HG02763 (cell line): ENCODE data around the gene BNC2.
"Not testable (repeated sequence)": the region's sequence is repeated elsewhere in the genome, so short reads cannot be mapped to it uniquely, and the experiment has no call there.

Source experiments
- ATAC-seq: cut with Tn5 transposase; IDR thresholded peaks from one replicate; pipeline ENCODE4 v1.9.1; 2021; ENCODE audit warnings: mild to moderate bottlenecking, moderate library complexity; ENCODE audit not compliant: unreplicated experiment

The BNC2 gene

DNA sequence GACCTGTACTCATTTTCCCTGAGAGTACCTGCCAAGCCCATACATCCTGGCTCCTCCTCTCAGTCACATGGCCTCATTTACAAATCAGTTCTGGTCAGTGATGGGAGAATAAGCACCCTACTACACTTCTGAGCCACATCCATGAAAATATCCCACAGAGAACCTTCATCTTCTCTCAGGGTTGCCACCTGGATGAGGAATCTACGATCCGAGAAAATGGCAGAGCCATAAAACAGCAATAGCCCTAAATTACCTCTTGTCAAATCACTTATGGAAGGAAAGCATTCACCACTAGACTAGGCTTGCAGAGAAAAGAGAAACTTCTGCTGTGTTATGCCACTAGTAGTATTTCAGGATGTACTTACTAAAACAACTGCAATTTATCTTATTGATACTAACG is 324.8 kb downstream of the BNC2 start:
- ATAC-seq = no peak

DNA sequence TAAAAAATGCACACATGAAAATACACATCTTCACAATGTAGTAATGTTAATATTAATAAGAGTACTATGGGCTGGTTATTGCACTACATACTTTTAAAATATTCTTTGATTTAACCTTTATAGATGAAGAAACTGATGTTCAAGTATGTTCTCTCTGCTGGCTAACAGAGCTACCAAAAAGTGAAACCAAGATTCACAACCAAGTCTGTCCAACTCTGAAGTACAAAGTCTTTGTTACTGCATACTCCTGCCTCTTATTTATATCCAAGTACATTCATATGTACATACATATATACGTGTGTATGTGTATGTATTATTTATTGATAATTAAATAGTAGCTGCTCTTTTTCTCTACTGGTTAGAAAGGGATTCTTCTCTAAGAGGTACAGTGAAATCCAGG is 325.6 kb downstream of the BNC2 start:
- no peak for ATAC-seq

DNA sequence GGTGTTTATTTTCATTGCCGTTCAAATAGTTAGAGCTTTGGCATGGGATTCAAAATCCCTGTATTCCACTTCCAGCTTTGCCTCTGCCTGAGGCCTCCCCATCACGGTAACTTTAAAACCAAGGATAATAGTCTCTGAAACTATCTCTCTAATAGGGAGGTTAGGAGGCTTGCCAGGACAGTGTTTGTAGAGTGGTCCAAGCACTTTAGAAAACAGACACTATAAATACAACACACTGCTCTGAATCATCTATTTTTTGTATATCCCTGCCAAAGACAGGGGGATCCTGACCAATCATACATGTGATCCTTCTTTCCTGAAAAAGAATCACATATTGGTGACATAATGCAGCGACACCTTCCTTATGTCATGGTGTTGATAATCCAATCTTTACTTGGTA is 326.8 kb downstream of the BNC2 start:
- no peak for ATAC-seq

DNA sequence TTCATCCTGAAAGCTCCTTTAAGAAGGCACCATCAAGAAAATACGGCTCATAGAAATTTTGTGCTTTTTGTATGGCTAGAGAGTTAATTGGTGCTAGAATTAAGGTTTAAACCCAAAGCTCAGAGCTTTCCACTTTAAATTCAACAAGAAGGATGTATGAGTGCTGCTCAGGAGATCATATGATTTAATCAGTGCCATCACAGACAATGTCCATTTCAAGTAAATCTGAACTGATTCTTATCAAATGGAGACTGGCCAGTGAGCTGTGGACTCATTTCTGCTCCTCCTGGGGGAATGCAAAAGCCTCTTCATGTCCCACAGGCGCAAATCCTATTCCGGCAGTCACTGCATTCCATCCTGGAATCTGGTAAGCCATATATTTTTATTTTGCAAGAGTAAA is 327.2 kb downstream of the BNC2 start:
- ATAC-seq = no peak

DNA sequence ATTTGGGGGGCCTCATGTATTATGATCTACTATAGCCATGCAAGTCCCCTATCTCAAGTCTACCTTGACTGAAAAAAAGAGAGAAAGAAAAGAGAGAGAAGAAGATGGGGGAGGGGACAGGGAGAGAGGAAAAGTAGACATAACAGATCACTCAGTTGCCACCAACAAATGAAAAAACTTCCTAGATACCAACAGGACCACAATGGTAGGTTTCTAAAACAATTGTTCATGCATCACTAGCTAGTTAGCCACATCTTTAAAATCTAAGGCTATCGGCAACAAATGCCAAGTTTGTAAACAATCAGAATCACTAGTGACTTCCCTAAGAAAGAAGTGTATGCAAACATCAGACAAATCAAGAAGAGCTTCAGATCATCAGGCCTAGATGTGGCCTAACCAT is 328.2 kb downstream of the BNC2 start:
- no peak for ATAC-seq

DNA sequence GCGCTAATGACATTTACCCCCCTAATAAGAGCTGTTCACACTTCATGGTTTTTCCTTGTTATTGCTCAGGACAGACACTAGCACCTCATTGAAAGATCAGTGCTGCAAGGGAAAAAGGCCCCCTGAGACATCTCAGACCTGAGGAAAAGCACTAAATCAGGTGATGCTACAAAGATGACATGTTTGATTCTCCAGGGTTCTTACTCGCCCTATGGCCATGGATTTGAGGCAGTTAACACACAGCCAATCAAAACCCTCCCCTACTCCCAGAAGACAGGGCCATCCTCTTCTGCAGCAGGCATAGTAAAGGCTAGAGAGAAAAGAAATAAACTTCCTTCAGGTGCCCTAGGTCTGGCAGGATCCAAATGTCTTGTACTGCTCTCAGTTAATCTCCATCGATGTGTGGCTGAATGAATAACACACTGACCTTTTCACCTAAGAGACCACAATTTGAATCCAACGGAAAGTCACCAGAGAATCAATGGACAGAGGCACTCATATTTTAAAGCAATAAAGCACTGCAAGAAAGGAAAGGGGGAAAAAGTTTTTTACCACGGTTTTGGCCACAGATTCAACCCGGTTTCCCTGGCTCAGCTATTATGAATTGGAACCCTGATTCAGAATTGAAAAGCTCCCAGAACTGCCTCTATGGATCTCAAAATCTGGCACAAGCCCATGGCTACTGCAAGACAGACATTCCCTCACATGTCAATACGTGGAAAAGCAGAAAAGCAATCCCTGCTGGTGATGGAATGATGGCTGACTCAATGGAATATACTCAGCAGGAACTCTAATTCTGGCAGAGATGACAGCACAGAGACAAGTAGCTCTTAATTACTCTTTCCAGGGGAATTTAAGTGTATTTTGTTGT is 329.5 kb downstream of the BNC2 start:
- ATAC-seq = no peak

DNA sequence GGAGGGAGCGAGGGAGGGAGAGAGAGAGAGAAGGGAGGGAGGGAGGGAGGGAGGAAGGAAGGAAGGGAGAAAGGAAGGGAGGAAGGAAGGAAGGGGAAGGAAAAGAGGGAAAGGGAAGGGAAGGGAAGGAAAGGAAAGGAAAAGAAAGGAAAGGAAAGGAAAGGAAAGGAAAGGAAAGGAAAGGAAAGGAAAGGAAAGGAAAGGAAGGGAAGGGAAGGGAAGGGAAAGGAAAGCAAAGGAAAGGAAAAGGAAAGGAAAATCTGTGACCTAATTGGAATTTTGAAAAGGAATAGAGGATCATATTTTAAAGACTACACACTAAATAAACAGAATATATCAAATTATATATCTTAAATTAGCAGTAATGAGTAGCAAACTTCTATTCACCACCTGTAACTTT is 330.8 kb downstream of the BNC2 start:
- ATAC-seq = not testable (repeated sequence)

DNA sequence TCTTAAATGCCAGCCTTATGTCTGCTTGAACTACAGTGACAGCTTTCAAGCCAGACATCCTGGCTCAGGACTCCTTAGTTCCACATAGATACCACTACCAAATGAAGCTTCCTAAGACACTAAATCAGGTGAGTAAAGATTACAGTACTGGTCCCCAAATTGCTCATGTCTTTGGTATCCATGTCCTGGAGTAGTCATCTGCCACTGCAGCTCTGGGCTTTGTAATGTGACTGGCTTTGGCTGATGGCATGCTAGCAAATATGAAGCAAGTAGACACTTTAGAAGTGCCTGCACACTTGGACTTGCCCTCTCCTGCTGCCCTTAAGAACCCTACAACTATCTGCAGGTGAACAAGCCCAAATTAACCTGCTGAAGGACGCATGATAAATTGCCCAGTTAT is 334.9 kb downstream of the BNC2 start:
- no peak for ATAC-seq

DNA sequence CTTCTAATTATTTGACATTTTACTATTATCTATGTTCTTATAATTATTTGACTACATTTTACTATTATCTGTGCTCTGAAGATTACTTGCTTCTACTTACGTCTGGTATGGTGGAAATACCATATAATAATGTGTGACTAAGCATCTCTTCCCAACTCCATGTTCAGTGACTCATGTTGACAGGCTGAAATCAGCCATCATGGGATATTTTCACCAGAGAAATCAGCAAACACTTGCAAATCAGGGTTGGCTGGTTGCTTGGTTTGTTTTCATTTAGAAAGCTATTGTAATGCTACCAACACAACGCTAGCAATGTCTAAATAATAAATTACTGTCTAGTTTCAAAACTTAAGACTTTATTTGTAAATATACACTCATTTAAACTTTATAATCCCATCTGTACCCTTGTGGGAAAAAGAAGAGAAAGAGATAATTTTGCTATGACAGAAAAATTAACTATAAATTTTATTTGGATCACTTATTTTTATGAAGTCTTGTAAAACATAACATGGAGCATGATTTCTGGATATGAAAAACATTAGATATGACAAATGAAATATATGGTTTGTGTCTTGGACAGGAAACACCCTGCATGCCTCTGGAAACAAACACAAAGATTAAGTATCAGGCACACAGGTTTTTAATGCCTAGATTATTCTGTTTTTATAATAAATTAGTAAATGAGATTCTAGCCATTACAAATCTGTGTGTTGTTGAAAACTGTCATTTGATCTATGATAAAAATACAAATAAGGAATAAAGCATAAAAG is 337.6 kb downstream of the BNC2 start:
- ATAC-seq = no peak

DNA sequence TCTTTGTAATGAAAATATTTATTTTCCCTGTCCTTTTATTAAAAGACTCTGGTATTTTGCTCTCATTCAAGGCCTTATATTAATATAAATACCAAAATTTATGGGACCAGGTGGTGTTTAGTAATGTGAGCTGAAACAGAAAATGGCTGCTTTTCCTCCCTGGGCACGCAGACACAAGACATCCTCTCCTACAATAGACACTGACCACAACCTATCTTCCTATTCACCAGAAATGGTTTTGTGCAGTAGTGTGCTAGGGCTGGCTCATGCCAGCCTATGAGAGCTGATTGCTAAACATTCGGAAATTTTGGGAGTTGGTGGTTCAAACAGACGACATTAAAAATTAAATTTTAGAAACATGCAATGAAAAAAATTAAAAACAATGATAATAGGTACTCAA is 338.2 kb downstream of the BNC2 start:
- ATAC-seq = no peak

DNA sequence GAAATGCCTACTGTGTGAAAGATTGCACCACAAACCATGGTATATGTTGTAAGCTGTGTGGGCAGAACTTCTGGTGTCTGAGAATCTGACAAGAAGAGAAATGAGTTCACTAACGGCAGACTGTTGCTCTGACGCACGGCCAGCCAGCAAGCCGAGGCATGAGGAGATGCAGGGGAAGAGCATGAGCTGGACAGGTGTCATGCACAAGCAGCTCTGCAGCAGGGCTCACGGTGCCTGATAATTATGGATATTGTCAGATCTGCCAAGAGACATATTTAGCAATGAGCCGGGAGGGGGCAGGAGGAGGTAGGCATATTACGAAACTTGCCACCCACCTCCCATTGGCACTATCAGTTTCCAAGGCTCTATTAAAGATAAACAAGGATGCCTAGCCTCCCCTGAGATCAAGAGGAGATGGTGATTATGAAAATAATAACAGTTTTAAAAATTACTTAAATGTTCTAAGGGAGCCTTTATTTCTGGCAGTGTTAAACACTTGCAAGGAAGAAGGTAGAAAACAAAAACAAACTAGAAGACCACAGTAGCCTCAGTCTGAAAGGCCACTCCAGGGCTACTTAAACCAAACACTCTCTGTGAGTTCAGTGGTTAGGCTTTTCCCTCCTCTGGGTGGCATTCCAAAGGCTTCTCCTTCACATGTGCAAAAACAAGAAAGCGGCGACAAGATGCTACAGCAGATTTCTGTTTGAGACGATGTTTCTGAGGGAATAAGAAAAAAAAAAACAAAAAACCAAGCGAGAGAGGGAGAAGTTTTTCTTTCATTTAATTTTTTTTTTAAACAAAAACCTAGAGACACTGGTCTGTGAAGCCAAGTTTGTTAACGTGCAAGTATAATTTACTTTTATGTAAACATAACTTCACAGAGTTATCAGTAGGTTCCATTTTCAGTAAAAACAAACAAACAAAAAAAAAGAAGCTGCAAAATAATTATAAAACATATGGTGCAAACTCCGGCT is 339.5 kb downstream of the BNC2 start:
- ATAC-seq = no peak

DNA sequence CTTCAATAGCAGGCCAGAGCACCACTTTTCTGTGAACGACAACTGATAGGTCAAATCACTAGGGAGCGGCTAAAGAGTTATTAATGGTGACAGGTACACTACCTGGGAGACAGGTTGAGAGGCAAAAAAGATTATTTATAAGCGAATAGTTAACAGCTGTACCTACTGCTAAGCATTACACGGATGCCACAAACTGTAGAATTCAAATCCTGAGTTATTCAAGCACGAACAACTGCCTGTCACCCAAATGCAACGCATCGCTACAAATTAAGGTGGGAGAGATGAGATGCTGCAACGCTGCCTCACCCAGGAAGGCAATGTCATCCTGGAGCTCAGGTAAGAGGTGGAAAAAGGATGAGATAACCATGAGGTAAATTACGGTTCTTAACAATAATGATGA is 342.9 kb downstream of the BNC2 start:
- no peak for ATAC-seq

DNA sequence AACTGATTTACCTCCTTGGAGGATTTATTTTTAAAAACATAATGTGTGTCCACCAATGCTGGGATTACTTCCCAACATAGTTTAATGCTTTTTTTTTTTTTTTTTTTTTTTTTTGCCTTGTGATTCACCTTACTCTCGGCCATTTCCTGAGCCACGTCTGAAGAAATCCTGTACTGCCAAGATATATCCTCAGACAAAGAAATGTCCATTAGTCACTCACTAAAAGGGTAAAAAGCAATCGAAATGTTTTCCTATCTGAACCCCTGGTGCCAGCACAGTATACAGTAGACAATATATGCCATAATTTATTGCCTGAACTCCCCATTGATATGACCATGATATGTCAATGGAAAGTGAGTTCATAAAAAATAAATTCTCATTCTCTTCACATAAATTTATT is 344.1 kb downstream of the BNC2 start:
- no peak for ATAC-seq

DNA sequence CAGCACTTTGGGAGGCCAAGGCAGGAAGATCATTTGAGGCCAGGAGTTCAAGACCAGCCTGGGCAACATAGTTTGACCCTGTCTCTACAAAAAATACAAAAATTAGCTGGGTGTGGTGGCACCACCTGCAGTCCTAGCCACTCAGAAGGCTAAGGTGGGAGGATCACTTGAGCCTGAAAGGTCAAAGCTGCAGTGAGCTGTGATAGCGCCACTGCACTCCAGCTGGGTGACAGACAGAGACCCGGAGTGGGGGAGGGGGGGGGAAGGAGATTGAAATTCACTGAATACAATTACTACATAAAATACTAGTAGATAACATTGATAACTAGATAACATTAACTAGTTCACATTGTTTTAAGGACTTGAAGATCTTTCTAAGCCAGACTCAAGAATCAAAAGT is 345.6 kb downstream of the BNC2 start:
- no peak for ATAC-seq

DNA sequence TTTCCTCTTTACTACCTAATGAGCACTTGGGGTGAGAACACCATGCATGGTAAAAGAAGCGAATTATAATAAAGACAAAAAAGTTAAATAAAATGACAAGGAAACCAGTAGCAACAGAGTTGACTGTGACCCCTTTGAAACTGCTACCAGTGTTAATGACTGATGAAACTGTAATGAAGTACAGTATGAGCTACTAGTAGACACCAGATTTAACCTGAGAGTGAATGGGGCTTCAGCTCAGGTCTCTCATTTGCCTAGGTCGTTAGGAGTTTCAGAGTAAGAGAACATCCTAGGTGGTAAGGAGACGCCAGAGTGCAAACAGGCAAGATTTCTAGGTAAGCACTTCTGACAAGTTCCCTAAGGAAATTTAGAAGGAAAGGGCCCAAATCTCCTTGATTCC is 346.4 kb downstream of the BNC2 start:
- ATAC-seq = no peak

DNA sequence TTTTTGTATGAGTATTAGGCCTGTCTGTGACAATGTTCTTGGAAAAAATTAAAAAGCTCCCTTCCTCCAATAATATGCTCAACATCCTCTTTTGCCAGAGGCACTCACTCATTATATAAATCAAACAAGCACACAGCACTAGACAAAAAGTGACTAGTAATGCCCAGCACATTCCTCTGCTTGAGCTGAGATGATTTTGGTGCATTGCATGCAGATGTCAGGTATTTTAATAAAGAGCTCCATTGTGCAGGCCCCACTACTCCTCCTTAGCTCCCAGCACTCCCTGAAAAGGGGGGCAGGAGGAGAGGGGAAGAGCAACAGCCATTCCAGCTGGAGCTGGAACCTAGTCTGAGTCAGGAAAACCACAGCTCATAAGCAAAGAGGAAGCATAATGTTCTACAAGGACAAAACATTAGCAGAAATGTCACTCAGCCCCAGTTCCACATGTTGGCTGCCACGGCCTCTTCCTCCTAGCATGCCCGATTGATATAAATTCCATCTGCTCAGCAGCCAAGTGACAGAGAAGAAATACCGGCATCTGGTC is 348.5 kb downstream of the BNC2 start:
- ATAC-seq = no peak

DNA sequence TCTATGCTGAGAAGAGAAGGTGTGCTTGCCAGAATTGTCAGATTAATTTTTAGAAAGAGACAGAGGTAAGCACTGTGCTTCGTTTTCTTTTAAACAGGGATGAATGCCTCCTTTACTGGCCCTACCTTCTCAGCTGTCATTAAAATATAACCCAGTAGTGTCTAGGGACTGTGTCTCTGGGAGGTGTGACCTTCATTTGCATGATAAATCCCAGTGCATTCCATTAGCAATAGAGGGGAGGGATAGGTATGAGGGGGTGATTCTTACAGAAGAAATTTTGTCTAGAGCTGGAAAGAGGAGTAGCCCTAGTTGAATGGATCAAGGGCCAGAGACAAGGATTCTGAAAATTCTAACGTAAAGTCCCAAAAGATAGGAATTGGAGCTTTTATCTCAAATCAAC is 351.5 kb downstream of the BNC2 start:
- no peak for ATAC-seq

DNA sequence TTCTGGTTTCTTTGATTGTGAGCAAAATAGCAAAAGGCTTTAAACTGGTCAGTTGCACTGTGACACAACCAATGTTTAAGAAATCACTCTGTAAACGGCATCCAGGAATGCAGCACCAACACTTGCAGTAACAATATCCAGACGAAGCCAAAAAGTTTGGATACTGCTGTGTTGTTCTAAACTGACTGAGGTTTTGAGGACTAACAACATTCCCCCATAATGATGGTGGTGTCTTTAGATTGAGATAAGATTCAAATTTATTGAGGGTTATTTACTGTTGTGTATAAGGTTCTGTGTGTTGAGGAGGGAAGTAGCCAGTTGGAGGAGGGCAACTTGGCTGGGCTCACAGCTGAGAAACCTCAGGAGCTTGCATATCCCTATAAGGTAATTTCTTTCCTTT is 353.6 kb downstream of the BNC2 start:
- ATAC-seq = no peak

DNA sequence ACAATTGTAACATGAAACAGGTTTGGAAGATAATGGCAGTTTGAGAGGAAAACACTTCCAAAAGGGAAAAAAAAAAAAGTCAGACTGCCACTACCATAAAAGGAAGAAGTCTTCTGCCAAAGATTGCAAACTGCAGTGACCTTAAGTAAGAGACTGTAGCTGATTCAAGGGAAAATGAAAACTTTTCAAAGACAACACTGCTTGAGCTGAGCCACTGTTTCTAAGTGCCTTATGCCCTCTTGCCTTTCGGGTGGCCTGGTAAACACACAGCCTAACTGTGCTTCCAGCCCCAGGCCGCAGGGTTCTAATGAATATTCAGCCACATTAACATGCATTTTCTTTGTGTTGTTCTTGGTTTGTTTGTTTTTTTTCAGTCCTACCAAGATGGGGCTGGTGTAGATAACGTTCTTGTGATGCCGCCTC is 354.6 kb downstream of the BNC2 start:
- ATAC-seq = no peak

DNA sequence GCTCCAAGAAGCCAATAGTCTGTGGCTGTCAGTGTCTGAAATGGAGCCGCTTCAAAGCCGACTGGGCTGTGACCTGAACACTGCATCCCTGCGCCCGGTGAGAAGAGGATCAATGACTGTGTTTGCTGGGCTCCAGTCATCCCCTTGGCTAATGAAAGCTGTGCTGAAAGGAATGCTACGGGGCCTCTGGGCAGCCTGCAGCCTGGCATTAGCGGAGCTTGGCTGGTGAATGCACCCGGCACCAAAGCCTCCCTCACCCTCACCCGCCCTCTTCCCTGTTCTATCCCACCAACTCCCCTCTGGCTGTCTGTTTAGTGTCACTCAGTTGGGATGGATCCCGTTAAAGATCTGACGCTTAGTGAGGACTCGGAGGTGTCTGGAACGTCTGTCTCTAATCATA is 355.3 kb downstream of the BNC2 start:
- ATAC-seq = no peak

DNA sequence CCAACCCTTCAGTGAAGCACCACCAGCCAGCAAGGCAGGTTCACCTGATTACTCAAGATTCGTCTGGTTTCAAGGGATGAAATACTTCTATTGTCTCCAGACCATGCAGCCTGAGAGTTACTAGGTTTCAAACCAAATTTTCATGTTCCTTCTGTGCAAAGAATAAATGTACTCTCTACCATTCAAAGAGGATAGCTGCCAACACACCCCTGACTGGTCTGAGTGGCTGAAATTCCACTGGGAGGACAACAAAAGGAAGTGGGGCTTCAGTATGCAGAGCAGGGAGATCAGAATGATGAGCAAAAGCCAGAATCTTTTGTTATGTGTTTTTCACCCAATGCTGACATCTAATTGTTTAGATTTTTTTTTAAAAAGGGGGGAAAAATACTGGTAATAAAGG is 356.3 kb downstream of the BNC2 start:
- ATAC-seq = no peak
